Measurements from ENCODE around the gene AGPS. TPM values are rescaled to one million over a fixed set of nuclear protein-coding genes. Genes with fewer than 3 reads are reported as not detected.

AGPS gene
- polyA plus RNA-seq, 2 of the 4 experiments (the other 2 are of a cell fraction): 49.8 to 62.1 TPM

GRCh38 chr2:177489719-177490301 is 97.2 kb downstream of the AGPS start:
- WGBS (ENCODE audit: missing lambda C conversion rate): 15% methylated on average over 2 of the region's 2 CpGs
- Histone ChIP-seq H3K4me1 (no peaks in the 10 kb centered on the region), H3K9me3 (no peaks in the 10 kb centered on the region), H3K4me2 (no peak overlapping the region), H3K4me3 (no peak overlapping the region), H3K27ac (no peak overlapping the region)
- POLR2A ChIA-PET: no interaction called here
- CTCF ChIA-PET: interaction anchor here (0.6 to 3.5 kb wide), 19 partner anchors 9 to 234 kb away, joined by 3 to 25 read pairs (median 4); no protein-coding TSS in a partner anchor
- TF ChIP-seq MYC (IDR thresholded peaks at IDR 0.05; ENCODE audit: borderline replicate concordance, low read length) (no peak), BHLHE40 (IDR thresholded peaks at IDR 0.05; ENCODE audit: low read depth, low read length) (no peak), ZSCAN20 (CRISPR knock-in tag; IDR thresholded peaks at IDR 0.05) (no peak), KDM5A (IDR thresholded peaks at IDR 0.05) (no peak), CTCF (IDR thresholded peaks at IDR 0.05) (peak; percentile 75), RCOR1 (IDR thresholded peaks at IDR 0.05; ENCODE audit: low read depth, low read length) (no peak), POLR2A (IDR thresholded peaks at IDR 0.05; ENCODE audit: low read length) (no peak), HOXA7 (CRISPR knock-in tag; IDR thresholded peaks at IDR 0.05) (no peak), POLR2AphosphoS2 (conservative IDR thresholded peaks at IDR 0.05; ENCODE audit: low read length) (no peak), SREBF2 (IDR thresholded peaks at IDR 0.05) (no peak), JUNB (IDR thresholded peaks at IDR 0.05) (no peak), SMC3 (IDR thresholded peaks at IDR 0.05) (peak; percentile 63), ZFP36 (IDR thresholded peaks at IDR 0.05; ENCODE audit: borderline replicate concordance, partially characterized antibody) (no peak), CEBPB (IDR thresholded peaks at IDR 0.05) (no peak), HES2 (IDR thresholded peaks at IDR 0.05) (no peak), NR3C1 (IDR thresholded peaks at IDR 0.05) (no peak), RAD21 (conservative IDR thresholded peaks at IDR 0.05 in 1 of 2, IDR thresholded peaks at IDR 0.05 in 1 of 2) (peak; percentile 56), MAZ (IDR thresholded peaks at IDR 0.05; ENCODE audit: borderline replicate concordance, low read depth, low read length) (no peak), KDM1A (IDR thresholded peaks at IDR 0.05; ENCODE audit: low read depth) (no peak), RARB (CRISPR knock-in tag; IDR thresholded peaks at IDR 0.05) (no peak)
- peak in 1 of 2 experiments; percentile 75; a peak in 3 of 6 replicates for ATAC-seq
- DNase-seq (ENCODE audit: low read depth in 1 of 2, low spot score in 1 of 2): peak; percentile 15 to 42
- no peak for FAIRE-seq

GRCh38 chr2:177495945-177496344 is 103.4 kb downstream of the AGPS start:
- H3K4me3 ChIP-seq: no peak overlapping the region
- H3K27ac ChIP-seq: no peak overlapping the region
- DNase-seq (ENCODE audit: low read depth in 1 of 2, low spot score in 1 of 2): no peak
- FAIRE-seq: no peak
- H3K9me3 ChIP-seq: no peaks in the 10 kb centered on the region
- WGBS (ENCODE audit: missing lambda C conversion rate): 89% methylated on average over 2 of the region's 2 CpGs
- CTCF ChIA-PET: interaction anchor here (0.6 to 1.4 kb wide), 3 partner anchors 15 to 1947 kb away, joined by 3 to 4 read pairs (median 3); no protein-coding TSS in a partner anchor
- peaks cover 3% of the 10 kb centered on the region; the same call in 2 of the 3 replicates for H3K4me1 ChIP-seq
- no peak overlapping the region for H3K4me2 ChIP-seq
- no peak for TF ChIP-seq FOXS1 (CRISPR knock-in tag; IDR thresholded peaks at IDR 0.05)
- no peak for TF ChIP-seq HOXB5 (CRISPR knock-in tag; IDR thresholded peaks at IDR 0.05)
- TF ChIP-seq BCL3 (IDR thresholded peaks at IDR 0.05): no peak
- no peak for TF ChIP-seq JUN (IDR thresholded peaks at IDR 0.05)
- TF ChIP-seq RAD21 (conservative IDR thresholded peaks at IDR 0.05 in 1 of 2, IDR thresholded peaks at IDR 0.05 in 1 of 2): no peak
- no peak for TF ChIP-seq RNF2 (IDR thresholded peaks at IDR 0.05; ENCODE audit: borderline replicate concordance, low read depth)
- TF ChIP-seq BHLHE40 (IDR thresholded peaks at IDR 0.05; ENCODE audit: low read depth, low read length): no peak
- no peak for TF ChIP-seq CHD2 (IDR thresholded peaks at IDR 0.05; ENCODE audit: low read length, partially characterized antibody)
- TF ChIP-seq HES2 (IDR thresholded peaks at IDR 0.05): no peak
- no peak for TF ChIP-seq CHD4 (IDR thresholded peaks at IDR 0.05; ENCODE audit: borderline replicate concordance)
- no peak for TF ChIP-seq RARB (CRISPR knock-in tag; IDR thresholded peaks at IDR 0.05)
- TF ChIP-seq ESRRA (IDR thresholded peaks at IDR 0.05; ENCODE audit: borderline replicate concordance, low read length): no peak
- no peak for TF ChIP-seq POLR2AphosphoS2 (conservative IDR thresholded peaks at IDR 0.05; ENCODE audit: low read length)
- no peak for ATAC-seq
- POLR2A ChIA-PET: no interaction called here
